ENCODE results near the gene IQCK.
"Not testable (repeated sequence)": the region's sequence is repeated elsewhere in the genome, so short reads cannot be mapped to it uniquely, and the experiment has no call there.

IQCK gene

GRCh38 chr16:19757762-19758595 lies 39.9 kb downstream of the IQCK start:
- no peak for DNase-seq (ENCODE audit: low read depth)

DNA sequence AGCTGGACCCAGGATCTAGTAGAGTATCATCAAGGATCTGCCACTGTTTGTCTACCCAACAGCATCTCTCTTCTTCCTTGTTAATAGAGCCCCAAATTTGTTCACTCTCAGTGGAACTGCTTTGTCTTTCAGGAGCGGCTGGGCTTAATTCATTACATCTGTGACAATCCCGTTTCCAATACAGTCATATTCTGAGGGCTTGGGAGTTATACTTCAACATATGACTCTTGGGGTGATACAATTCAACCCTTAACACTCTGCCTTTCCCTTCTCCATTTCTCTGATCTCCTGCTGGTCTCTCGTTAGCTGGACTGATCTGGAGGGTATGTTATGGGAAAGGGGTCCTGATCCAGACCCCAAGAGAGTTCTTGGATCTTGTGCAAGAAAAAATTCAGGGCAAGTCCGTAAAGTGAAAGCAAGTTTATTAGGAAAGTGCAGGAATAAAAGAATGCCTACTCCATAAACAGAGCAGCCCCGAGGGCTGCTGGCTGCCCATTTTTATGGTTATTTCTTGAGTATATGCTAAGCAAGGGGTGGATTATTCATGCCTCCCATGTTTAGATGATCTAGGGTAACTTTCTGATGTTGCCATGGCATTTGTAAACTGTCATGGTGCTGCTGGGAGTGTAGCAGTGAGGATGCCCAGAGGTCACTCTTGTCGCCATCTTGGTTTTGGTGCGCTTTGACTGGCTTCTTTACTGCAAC lies 42.4 kb downstream of the IQCK start:
- DNase-seq (ENCODE audit: low read depth) = no peak

DNA sequence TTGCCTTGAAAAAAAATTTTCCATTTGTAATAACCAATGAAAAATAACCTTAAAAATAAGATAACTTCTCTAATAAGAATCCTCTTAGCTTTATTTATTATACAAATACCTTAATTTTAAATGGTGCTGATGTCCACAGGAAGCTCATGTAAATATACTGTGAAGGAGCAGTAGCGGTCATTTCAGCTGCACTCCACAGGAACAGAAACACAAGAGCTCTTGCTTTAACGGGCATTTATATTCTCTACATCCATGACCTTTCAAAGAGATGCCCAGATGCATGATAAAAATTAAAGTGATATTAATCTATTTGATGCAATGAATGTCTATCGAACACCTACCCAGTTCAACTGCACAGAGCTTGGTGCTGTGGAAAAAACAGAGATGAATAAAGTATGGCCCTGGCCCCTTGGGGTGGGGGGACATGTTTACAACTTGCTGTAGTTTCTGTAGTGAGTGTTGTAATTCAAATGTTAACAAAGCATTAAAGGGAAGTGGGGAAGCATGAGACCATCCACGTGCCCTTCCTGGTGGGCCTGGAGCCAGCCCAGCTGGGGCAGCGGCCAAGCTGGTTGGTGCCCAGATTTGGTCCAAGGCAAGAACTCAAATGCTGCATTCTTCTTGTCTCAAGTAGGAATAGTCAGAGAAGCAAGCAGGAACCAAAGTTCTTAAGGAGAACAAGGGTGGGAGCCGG lies 47.9 kb downstream of the IQCK start:
- DNase-seq (ENCODE audit: low read depth) = no peak

- DNase-seq (ENCODE audit: low read depth) = no peak
Observed at GRCh38 chr16:19766554-19766884, 48.4 kb downstream of the IQCK start.

- no peak for DNase-seq (ENCODE audit: low read depth)
Observed at GRCh38 chr16:19766988-19767387, 48.9 kb downstream of the IQCK start.

- no peak for DNase-seq (ENCODE audit: low read depth)
Observed at GRCh38 chr16:19767497-19767896, 49.4 kb downstream of the IQCK start.

DNA sequence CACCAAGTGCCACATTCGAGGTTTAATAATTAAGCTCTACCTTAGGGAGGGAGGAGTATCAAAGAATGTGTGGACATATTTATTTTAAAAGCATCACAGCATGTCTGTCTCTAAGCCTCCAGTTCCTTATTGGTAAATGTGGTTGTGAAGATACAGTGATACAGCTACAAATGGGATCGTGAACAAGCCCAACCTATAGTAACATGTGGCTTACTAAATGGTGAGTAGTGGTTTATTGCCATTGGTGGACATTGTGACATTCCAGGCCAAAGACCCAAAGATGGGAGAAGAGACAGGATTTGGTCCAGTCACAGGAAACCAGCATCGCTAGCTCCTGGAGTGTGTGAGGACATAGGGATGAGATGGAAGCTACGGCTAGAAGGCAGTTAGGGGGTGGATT lies 51.2 kb downstream of the IQCK start:
- DNase-seq (ENCODE audit: low read depth) = no peak

- DNase-seq (ENCODE audit: low read depth) = no peak
Observed at GRCh38 chr16:19771040-19771439, 53.0 kb downstream of the IQCK start.

GRCh38 chr16:19771796-19772195 lies 53.7 kb downstream of the IQCK start:
- no peak for DNase-seq (ENCODE audit: low read depth)

GRCh38 chr16:19774024-19774423 lies 56.0 kb downstream of the IQCK start:
- no peak for DNase-seq (ENCODE audit: low read depth)

DNA sequence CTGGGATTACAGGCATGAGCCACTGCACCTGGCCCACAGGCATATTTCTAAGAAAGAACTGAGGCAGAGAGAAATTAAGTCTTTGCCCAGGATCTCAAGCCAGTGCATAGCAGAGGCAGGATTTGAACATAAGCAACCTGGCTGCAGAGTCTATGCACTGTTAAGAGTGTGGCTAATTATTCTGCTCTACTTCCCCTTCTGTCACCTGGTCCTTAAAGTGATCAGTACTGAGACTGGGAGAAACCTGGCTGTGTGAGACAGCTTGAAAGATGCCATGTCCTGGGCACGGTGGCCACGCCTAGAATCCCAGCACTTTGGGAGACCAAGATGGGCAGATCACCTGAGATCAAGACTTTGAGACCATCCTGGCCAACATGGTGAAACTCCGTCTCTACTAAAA lies 58.1 kb downstream of the IQCK start:
- DNase-seq (ENCODE audit: low read depth) = no peak

- DNase-seq (ENCODE audit: low read depth) = no peak
Observed at GRCh38 chr16:19776565-19776964, 58.5 kb downstream of the IQCK start.

- DNase-seq (ENCODE audit: low read depth) = no peak
Observed at GRCh38 chr16:19780321-19780720, 62.2 kb downstream of the IQCK start.

DNA sequence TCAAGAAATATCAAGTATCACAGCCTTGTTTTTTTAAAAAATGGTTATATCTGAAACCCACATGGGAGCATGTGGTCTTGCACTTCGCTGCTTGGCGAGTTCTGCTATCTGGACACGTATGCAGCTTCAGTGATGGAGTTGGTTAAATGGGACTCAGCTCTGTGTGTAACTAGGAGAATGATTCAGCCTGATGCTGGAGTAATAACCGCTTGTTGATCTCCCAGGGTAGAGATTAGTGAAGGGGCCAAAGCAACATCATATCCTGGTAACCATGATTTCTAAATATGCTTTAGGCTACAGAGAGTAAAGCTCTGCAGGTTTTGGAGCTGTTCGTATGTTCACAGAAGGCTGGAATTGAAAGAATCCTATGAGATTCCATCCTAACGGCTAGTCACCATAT lies 63.2 kb downstream of the IQCK start:
- DNase-seq (ENCODE audit: low read depth) = no peak

DNA sequence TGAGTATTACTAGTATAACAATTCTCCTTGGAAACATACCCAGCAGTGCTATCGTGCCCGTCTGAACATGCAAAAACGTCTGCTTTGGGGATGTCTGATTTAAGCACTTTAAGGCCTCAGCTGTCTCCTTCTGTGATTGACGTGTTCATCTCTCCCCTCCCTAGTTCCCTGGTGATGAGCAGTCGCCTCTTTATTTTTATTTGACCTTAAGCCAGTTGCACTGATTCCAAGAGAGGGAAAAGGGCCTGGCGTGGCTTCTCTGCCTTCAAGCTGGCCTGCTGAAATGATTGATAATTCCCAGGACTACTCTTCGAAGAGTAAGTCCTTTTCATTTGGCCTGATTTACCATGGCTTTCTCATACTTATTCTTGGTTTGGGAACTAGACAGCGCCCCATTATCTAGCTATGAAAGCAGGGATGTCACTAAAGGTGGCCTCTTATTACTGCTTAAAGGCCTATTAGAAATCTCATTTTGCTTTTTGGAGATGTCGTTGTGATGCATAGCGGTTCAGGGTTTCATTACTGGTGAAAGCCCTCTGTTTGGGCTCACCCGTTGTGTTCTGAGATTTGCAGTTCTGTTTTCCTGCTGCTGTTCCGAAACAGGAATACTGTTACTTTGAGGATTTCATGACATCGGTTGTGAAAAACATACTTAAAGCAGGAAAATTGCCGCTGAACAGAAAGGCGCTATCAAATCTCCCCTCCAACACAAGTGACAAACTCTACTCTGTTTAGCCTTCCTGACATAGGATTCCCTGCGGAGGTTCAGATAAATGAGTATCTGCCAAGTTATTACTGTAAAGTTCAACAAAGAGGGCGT lies 65.5 kb downstream of the IQCK start:
- no peak for DNase-seq (ENCODE audit: low read depth)

- no peak for DNase-seq (ENCODE audit: low read depth)
Observed at GRCh38 chr16:19784183-19784736, 66.2 kb downstream of the IQCK start.

GRCh38 chr16:19785081-19785480 lies 67.0 kb downstream of the IQCK start:
- DNase-seq (ENCODE audit: low read depth) = no peak

GRCh38 chr16:19785512-19786130 lies 67.5 kb downstream of the IQCK start:
- no peak for DNase-seq (ENCODE audit: low read depth)

- not testable (repeated sequence) for DNase-seq (ENCODE audit: low read depth)
Observed at GRCh38 chr16:19801369-19801768, 83.3 kb downstream of the IQCK start.

GRCh38 chr16:19801824-19802223 lies 83.8 kb downstream of the IQCK start:
- not testable (repeated sequence) for DNase-seq (ENCODE audit: low read depth)

- no peak for DNase-seq (ENCODE audit: low read depth)
Observed at GRCh38 chr16:19802612-19803011, 84.5 kb downstream of the IQCK start.

All from CMK (cell line).